Vagina (tissue), 2 donors: Measurements from ENCODE around the gene PLEKHA8. TPM values are rescaled to one million over a fixed set of nuclear protein-coding genes. Genes with fewer than 3 reads are reported as not detected.

ENCODE experiments used
- DNase-seq, 2 donors: peaks; one replicate each; pipeline ENCODE4 v3.0.0-alpha.2; 2017; ENCODE audit errors: extremely low spot score in 2 of 2
- H3K27ac ChIP-seq: fragments of 200-600 bp; sonication (generic); one replicate; pipeline ENCODE4 v1.5.1; 2019
- H3K27me3 ChIP-seq: fragments of 200-600 bp; sonication (generic); one replicate; pipeline ENCODE4 v1.5.1; 2019
- H3K36me3 ChIP-seq, 2 donors: fragments of 200-600 bp; sonication (generic); one replicate each; pipeline ENCODE4 v1.5.1; 2017 to 2019
- H3K4me1 ChIP-seq: fragments of 200-600 bp; sonication (generic); one replicate; pipeline ENCODE4 v1.5.1; 2019
- H3K4me3 ChIP-seq, 2 donors: fragments of 200-600 bp; sonication (generic); 1 replicate in 1 of 2; 2 replicates in 1 of 2; pipeline ENCODE4 v1.5.1; 2016 to 2019
- H3K9me3 ChIP-seq: fragments of 200-600 bp; sonication (generic); one replicate; pipeline ENCODE4 v1.5.1; 2019
- CTCF ChIP-seq, 3 experiments: fragments of 450-650 bp in 2 of 3; fragments of 200-600 bp in 1 of 3; sonication (generic) in 1 of 3; IDR thresholded peaks; one replicate each; pipeline ENCODE4 v1.5.1; 2017 to 2019; ENCODE audit warnings: antibody characterized with exemption in 3 of 3, mild to moderate bottlenecking in 2 of 3, moderate library complexity in 2 of 3
- POLR2A ChIP-seq, 2 donors: fragments of 450-650 bp; IDR thresholded peaks; one replicate each; pipeline ENCODE4 v1.6.1; 2017; ENCODE audit warnings: antibody characterized with exemption in 2 of 2, mild to moderate bottlenecking in 2 of 2, moderate library complexity in 2 of 2
- POLR2AphosphoS5 ChIP-seq, 2 donors: sonication (generic); formaldehyde crosslinking; IDR thresholded peaks; one replicate each; pipeline ENCODE4 v1.9.0; 2017; ENCODE audit warnings: antibody characterized with exemption in 2 of 2, mild to moderate bottlenecking in 2 of 2, low read depth in 1 of 2; ENCODE audit not compliant: insufficient read depth in 1 of 2
- intact Hi-C: fragments of 100-400 bp; cut with DNase I; formaldehyde crosslinking; loops from one replicate; pipeline ENCODE4 v1.15.1; 2023
- total RNA-seq: library from RNA; depleted of rRNA; stranded (reverse); fragments of >200 nt; gene quantifications from one replicate; pipeline ENCODE4 v1.2.3, GENCODE V29; 2016

Gene PLEKHA8
- total RNA-seq, 1 donor from 2014 or later, result 12.3 TPM

GRCh38 chr7:30159698-30160143, 131.5 kb downstream of the PLEKHA8 start:
- no peak for TF ChIP-seq CTCF (IDR thresholded peaks at IDR 0.05)
- TF ChIP-seq POLR2AphosphoS5 (IDR thresholded peaks at IDR 0.05; ENCODE audit: insufficient read depth in 1 of 2, low read depth in 1 of 2), result no peak
- no peak for TF ChIP-seq POLR2A (IDR thresholded peaks at IDR 0.05)
- no peak overlapping the region for H3K4me3 ChIP-seq
- no peak for DNase-seq
- no peaks in the 10 kb centered on the region for H3K27me3 ChIP-seq
- intact Hi-C loops, result no loop called here
- H3K9me3 ChIP-seq, result no peaks in the 10 kb centered on the region
- H3K36me3 ChIP-seq, result no peaks in the 10 kb centered on the region
- no peak overlapping the region for H3K27ac ChIP-seq
- H3K4me1 ChIP-seq, result peaks cover 23% of the 10 kb centered on the region

DNA sequence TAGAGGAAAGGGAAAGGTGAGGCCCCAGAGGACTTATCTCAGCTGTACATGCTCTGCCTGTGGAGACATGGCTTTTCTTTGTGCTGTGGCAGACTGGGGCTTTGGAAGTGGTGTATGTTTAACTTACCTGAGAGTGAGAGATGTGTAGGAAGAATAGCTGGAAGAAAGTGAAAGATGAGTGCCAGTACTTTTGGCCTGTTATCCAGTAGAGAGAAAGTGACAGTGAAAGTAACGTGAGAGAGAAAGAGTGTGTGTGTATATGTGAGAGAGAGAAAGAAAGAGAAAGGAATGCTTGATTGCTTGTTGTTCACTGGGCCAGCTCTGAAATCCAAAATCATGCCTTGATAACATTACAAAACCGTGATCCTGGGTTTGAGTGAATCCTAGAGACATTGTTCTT, 132.1 kb downstream of the PLEKHA8 start:
- no peak overlapping the region for H3K4me3 ChIP-seq
- no peaks in the 10 kb centered on the region for H3K27me3 ChIP-seq
- H3K4me1 ChIP-seq, result peaks cover 29% of the 10 kb centered on the region
- no peaks in the 10 kb centered on the region for H3K9me3 ChIP-seq
- no peak for DNase-seq
- H3K36me3 ChIP-seq, result no peaks in the 10 kb centered on the region
- H3K27ac ChIP-seq, result no peak overlapping the region
- intact Hi-C loops, result no loop called here
- no peak for TF ChIP-seq POLR2AphosphoS5 (IDR thresholded peaks at IDR 0.05; ENCODE audit: insufficient read depth in 1 of 2, low read depth in 1 of 2)
- no peak for TF ChIP-seq CTCF (IDR thresholded peaks at IDR 0.05)
- TF ChIP-seq POLR2A (IDR thresholded peaks at IDR 0.05), result no peak

GRCh38 chr7:30162133-30162532, 133.9 kb downstream of the PLEKHA8 start:
- Histone ChIP-seq H3K27ac (no peak overlapping the region), H3K4me1 (peaks cover 29% of the 10 kb centered on the region), H3K9me3 (no peaks in the 10 kb centered on the region), H3K4me3 (no peak overlapping the region), H3K27me3 (no peaks in the 10 kb centered on the region), H3K36me3 (no peaks in the 10 kb centered on the region)
- no peak for TF ChIP-seq POLR2A (IDR thresholded peaks at IDR 0.05)
- DNase-seq, result no peak
- intact Hi-C loops, result no loop called here

DNA sequence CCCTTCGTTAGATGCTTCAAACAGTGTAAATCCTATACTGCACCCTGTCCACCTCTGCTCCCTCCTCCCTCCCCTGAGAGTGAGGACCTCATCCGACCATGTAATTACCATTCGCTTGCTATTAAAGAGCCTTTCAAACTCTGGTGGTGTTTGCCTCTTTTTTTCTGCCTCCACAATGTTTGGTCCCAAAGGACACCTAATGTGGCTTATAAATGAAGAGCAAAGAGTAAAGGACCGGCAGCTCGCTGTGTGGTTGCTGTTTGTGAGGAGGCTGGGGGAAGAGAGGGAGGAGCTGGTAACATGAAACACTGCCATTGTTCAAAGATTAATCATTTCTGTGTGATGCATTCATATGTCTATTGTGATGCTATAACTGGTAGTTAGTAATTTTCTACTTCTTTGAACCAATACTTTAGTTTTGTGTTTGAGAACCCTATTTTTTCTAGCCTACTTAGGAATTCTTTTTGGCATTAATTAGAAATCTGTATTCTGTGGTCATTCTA, 134.5 kb downstream of the PLEKHA8 start:
- DNase-seq, result no peak
- intact Hi-C loops, result no loop called here

GRCh38 chr7:30163231-30163894, 135.2 kb downstream of the PLEKHA8 start:
- no peaks in the 10 kb centered on the region for H3K36me3 ChIP-seq
- H3K4me3 ChIP-seq, result no peak overlapping the region
- H3K9me3 ChIP-seq, result no peaks in the 10 kb centered on the region
- TF ChIP-seq POLR2AphosphoS5 (IDR thresholded peaks at IDR 0.05; ENCODE audit: insufficient read depth in 1 of 2, low read depth in 1 of 2) (no peak), CTCF (IDR thresholded peaks at IDR 0.05) (no peak), POLR2A (IDR thresholded peaks at IDR 0.05) (no peak)
- no peak for DNase-seq
- H3K4me1 ChIP-seq, result peaks cover 31% of the 10 kb centered on the region
- no peaks in the 10 kb centered on the region for H3K27me3 ChIP-seq
- peak overlapping the region; percentile 26 for H3K27ac ChIP-seq
- intact Hi-C loops, result no loop called here

More for the DNA sequence above, 134.5 kb downstream of the PLEKHA8 start:
- Histone ChIP-seq H3K27me3 (no peaks in the 10 kb centered on the region), H3K9me3 (no peaks in the 10 kb centered on the region), H3K27ac (peak overlapping the region; percentile 26), H3K36me3 (no peaks in the 10 kb centered on the region), H3K4me1 (peaks cover 29% of the 10 kb centered on the region), H3K4me3 (no peak overlapping the region)
- TF ChIP-seq POLR2AphosphoS5 (IDR thresholded peaks at IDR 0.05; ENCODE audit: insufficient read depth in 1 of 2, low read depth in 1 of 2) (no peak), POLR2A (IDR thresholded peaks at IDR 0.05) (no peak), CTCF (IDR thresholded peaks at IDR 0.05) (no peak)
